ENCODE data around the gene CNTN5. TPM values are rescaled to one million over a fixed set of nuclear protein-coding genes. Genes with fewer than 3 reads are reported as not detected.
"Not testable (repeated sequence)": the region's sequence is repeated elsewhere in the genome, so short reads cannot be mapped to it uniquely, and the experiment has no call there.

The CNTN5 gene
- total RNA-seq, 4 donors from 2014 or later: 0.16 TPM; not detected in 3

DNA sequence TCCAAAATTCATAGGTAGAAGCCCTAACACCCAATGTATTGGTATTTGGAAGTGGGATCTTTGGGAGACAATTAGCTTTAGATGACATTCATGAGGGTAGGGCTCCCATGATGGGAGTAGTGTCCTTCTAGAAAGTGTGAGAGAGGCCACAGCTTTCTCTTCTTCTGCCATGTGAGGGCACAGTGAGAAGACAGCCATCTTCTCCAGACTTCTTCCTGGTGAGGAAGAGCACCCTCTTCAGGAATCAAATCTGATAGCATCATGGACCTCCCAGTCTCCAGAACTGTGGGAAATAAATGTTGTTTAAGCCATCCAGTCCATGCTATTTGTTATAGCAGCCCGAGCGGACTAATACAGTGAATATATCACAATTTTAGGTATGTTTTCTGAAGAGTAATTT lies 96.9 kb downstream of the CNTN5 start:
- no peaks in the 10 kb centered on the region for H3K36me3 ChIP-seq
- DNase-seq (no peak), ATAC-seq (no peak)
- no peaks in the 10 kb centered on the region for H3K9me3 ChIP-seq
- no peak for TF ChIP-seq POLR2A (IDR thresholded peaks at IDR 0.05)
- TF ChIP-seq, protein P1, sequence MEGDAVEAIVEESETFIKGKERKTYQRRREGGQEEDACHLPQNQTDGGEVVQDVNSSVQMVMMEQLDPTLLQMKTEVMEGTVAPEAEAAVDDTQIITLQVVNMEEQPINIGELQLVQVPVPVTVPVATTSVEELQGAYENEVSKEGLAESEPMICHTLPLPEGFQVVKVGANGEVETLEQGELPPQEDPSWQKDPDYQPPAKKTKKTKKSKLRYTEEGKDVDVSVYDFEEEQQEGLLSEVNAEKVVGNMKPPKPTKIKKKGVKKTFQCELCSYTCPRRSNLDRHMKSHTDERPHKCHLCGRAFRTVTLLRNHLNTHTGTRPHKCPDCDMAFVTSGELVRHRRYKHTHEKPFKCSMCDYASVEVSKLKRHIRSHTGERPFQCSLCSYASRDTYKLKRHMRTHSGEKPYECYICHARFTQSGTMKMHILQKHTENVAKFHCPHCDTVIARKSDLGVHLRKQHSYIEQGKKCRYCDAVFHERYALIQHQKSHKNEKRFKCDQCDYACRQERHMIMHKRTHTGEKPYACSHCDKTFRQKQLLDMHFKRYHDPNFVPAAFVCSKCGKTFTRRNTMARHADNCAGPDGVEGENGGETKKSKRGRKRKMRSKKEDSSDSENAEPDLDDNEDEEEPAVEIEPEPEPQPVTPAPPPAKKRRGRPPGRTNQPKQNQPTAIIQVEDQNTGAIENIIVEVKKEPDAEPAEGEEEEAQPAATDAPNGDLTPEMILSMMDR (IDR thresholded peaks at IDR 0.05 in 4 of 5, conservative IDR thresholded peaks at IDR 0.05 in 1 of 5): no peak
- H3K4me1 ChIP-seq: no peaks in the 10 kb centered on the region
- H3K27ac ChIP-seq: no peak overlapping the region
- H3K4me3 ChIP-seq: no peak overlapping the region
- H3K27me3 ChIP-seq: no peaks in the 10 kb centered on the region
- in situ Hi-C loops (cut with MboI; ENCODE audit: low sequenced_read_pairs in 4 of 4): no loop called here
- intact Hi-C loops (cut with DNase I; ENCODE audit: low total_unique reads): no loop called here

DNA sequence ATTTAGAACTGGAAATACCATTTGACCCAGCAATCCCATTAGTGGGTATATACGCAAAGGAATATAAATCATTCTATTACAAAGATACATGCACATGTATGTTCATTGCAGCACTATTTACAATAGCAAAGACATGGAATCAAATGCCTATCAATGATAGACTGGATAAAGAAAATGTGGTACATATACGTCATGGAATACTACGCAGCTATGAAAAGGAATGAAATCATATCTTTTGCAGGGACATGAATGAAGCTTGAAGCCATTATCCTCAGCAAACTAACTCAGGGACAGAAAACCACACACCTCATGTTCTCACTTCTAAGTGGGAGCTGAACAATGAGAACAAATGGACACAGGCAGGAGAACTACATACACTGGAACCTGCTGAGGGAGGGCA lies 113.1 kb downstream of the CNTN5 start:
- H3K4me3 ChIP-seq; H3K9me3 ChIP-seq; H3K36me3 ChIP-seq; DNase-seq; H3K27ac ChIP-seq; H3K27me3 ChIP-seq; H3K4me1 ChIP-seq; intact Hi-C loops (cut with DNase I; ENCODE audit: low total_unique reads); in situ Hi-C loops (cut with MboI; ENCODE audit: low sequenced_read_pairs in 4 of 4); ATAC-seq: not testable (repeated sequence)

DNA sequence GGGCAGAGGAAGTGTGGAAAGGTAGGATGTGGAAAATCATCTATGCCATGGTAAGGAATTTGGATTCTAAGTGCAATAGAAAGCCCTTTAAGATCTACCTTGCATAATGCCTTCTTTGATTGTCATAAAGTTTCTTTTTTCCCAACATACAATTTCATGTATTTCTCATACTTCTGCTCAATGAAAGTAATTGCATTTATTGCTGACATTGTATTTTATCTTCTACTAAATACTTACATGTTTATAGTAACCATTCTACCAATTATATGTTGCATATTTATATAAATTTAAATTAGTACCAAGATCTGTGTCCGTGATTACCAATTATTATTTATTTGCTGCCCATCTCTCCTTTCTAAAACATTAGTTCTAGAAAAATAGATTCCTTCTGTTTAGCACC lies 114.8 kb downstream of the CNTN5 start:
- Histone ChIP-seq H3K9me3 (no peaks in the 10 kb centered on the region), H3K27ac (no peak overlapping the region), H3K4me1 (no peaks in the 10 kb centered on the region), H3K36me3 (no peaks in the 10 kb centered on the region), H3K27me3 (no peaks in the 10 kb centered on the region), H3K4me3 (no peak overlapping the region)
- TF ChIP-seq, protein P1 (IDR thresholded peaks at IDR 0.05 in 4 of 5, conservative IDR thresholded peaks at IDR 0.05 in 1 of 5): no peak
- TF ChIP-seq POLR2A (IDR thresholded peaks at IDR 0.05): no peak
- ATAC-seq (no peak), DNase-seq (no peak)
- in situ Hi-C loops (cut with MboI; ENCODE audit: low sequenced_read_pairs in 4 of 4) (no loop called here), intact Hi-C loops (cut with DNase I; ENCODE audit: low total_unique reads) (no loop called here)

DNA sequence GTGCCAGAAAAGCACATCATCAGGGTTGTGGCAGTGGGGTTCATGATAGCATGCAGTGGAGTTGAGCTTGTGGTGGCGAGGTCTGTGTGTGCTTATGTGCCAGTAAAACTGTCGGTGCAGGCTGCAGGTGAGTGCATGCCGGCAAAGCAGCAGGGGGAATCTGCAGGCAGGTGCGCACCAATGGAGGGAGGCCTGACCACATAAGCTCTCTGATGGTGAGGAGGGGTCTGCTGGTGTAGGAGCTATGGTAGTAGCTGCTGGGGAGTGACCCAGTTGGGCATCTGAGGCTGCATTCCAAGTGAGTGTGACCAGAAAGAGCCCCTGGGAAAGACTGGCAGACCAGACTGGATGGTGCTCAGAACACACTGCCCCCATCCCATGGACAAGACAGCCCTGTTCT lies 121.5 kb downstream of the CNTN5 start:
- Histone ChIP-seq H3K27ac (no peak overlapping the region), H3K9me3 (no peaks in the 10 kb centered on the region), H3K4me1 (no peaks in the 10 kb centered on the region), H3K27me3 (no peaks in the 10 kb centered on the region), H3K36me3 (no peaks in the 10 kb centered on the region), H3K4me3 (no peak overlapping the region)
- DNase-seq (no peak), ATAC-seq (no peak)
- in situ Hi-C loops (cut with MboI; ENCODE audit: low sequenced_read_pairs in 4 of 4): no loop called here
- intact Hi-C loops (cut with DNase I; ENCODE audit: low total_unique reads): no loop called here
- TF ChIP-seq, protein P1 (IDR thresholded peaks at IDR 0.05 in 4 of 5, conservative IDR thresholded peaks at IDR 0.05 in 1 of 5): no peak

DNA sequence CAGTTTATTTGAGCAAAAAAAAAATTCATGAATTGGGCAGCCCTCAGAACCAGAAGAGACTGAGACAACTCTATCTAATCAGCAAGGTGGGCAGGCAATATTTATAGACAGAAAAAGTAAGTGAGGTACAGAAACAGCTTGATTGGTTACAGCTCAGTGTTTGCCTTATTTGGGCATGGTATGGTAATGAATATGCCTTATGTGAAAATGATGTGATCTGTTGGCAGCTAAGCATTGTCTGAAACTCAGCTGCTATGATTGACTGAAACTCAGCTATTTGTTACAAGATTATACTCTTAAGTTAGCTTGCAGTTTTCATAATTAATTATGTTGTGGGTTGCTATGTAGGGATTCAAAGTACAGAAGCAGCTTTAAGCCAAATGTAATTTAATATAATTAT lies 127.6 kb downstream of the CNTN5 start:
- no peak overlapping the region for H3K4me3 ChIP-seq
- H3K9me3 ChIP-seq: no peaks in the 10 kb centered on the region
- TF ChIP-seq, protein P1 (IDR thresholded peaks at IDR 0.05 in 4 of 5, conservative IDR thresholded peaks at IDR 0.05 in 1 of 5): no peak
- no peak for TF ChIP-seq POLR2A (IDR thresholded peaks at IDR 0.05)
- no peaks in the 10 kb centered on the region for H3K4me1 ChIP-seq
- no peaks in the 10 kb centered on the region for H3K36me3 ChIP-seq
- H3K27me3 ChIP-seq: no peaks in the 10 kb centered on the region
- intact Hi-C loops (cut with DNase I; ENCODE audit: low total_unique reads) (no loop called here), in situ Hi-C loops (cut with MboI; ENCODE audit: low sequenced_read_pairs in 4 of 4) (no loop called here)
- DNase-seq: no peak
- H3K27ac ChIP-seq: no peak overlapping the region
- no peak for ATAC-seq

Measured in gastrocnemius medialis (tissue), 4 donors.